Fibroblast of lung (primary cell): ENCODE data around the gene ZBTB37. TPM values are rescaled to one million over a fixed set of nuclear protein-coding genes. Genes with fewer than 3 reads are reported as not detected.

ENCODE experiments used
- DNase-seq, 2 donors: peaks; one replicate each; pipeline versions ENCODE4 v3.0.0 to v3.0.0-alpha.2; 2010; ENCODE audit warnings: low read depth in 2 of 2
- H2AFZ ChIP-seq: 2 replicates; pipeline ENCODE4 v1.5.1; 2012; ENCODE audit warnings: low read length, control low read depth, inconsistent platforms
- H3K27ac ChIP-seq: 2 replicates; pipeline ENCODE4 v1.5.1; 2011; ENCODE audit warnings: low read length, control low read depth; ENCODE audit not compliant: insufficient read depth
- H3K27me3 ChIP-seq: 2 replicates; pipeline ENCODE4 v1.5.1; 2011; ENCODE audit warnings: mild to moderate bottlenecking, low read length; ENCODE audit not compliant: control insufficient read depth, insufficient read depth
- H3K36me3 ChIP-seq: 2 replicates; pipeline ENCODE4 v1.5.1; 2011; ENCODE audit warnings: low read length; ENCODE audit not compliant: control insufficient read depth, insufficient read depth
- H3K4me1 ChIP-seq: 2 replicates; pipeline ENCODE4 v1.5.1; 2011; ENCODE audit warnings: low read length; ENCODE audit not compliant: control insufficient read depth, insufficient read depth; ENCODE audit errors: extremely low read depth
- H3K4me2 ChIP-seq: 2 replicates; pipeline ENCODE4 v1.5.1; 2011; ENCODE audit warnings: low read length, control low read depth; ENCODE audit not compliant: insufficient read depth; ENCODE audit errors: extremely low read depth
- H3K4me3 ChIP-seq, 4 experiments: fragments of 200-600 bp in 1 of 4; sonication (generic) in 1 of 4; replicated peaks in 1 of 4; 2 replicates each; pipeline ENCODE4 v1.5.1; 2011 to 2016; ENCODE audit warnings: low read length in 4 of 4, low read depth in 3 of 4, mild to moderate bottlenecking in 3 of 4, control low read depth in 2 of 4, inconsistent platforms in 1 of 4, mixed read lengths in 1 of 4; ENCODE audit not compliant: insufficient read depth in 1 of 4; ENCODE audit errors: control extremely low read depth in 1 of 4
- H3K79me2 ChIP-seq: 2 replicates; pipeline ENCODE4 v1.5.1; 2012; ENCODE audit warnings: mild to moderate bottlenecking, low read length, inconsistent platforms; ENCODE audit not compliant: control insufficient read depth, insufficient read depth
- H3K9ac ChIP-seq: 2 replicates; pipeline ENCODE4 v1.5.1; 2011; ENCODE audit warnings: mild to moderate bottlenecking, low read length, control low read depth; ENCODE audit not compliant: insufficient read depth
- H3K9me3 ChIP-seq: 2 replicates; pipeline ENCODE4 v1.5.1; 2012; ENCODE audit warnings: low read depth, low read length; ENCODE audit not compliant: control insufficient read depth, insufficient read depth
- H4K20me1 ChIP-seq: 2 replicates; pipeline ENCODE4 v1.5.1; 2011; ENCODE audit warnings: low read length; ENCODE audit not compliant: control insufficient read depth, insufficient read depth; ENCODE audit errors: extremely low read depth
- CTCF ChIP-seq, 2 donors: IDR thresholded peaks in 1 of 2; conservative IDR thresholded peaks in 1 of 2; 1 replicate in 1 of 2; 2 replicates in 1 of 2; pipeline ENCODE4 v1.5.1; 2011 to 2012; ENCODE audit warnings: low read length in 2 of 2, control low read depth in 1 of 2, inconsistent platforms in 1 of 2, low read depth in 1 of 2, mild to moderate bottlenecking in 1 of 2
- EZH2 ChIP-seq: IDR thresholded peaks from 2 replicates; pipeline ENCODE4 v1.5.1; 2012; ENCODE audit warnings: low read length, control low read depth, mild to moderate bottlenecking; ENCODE audit errors: missing control alignments
- polyA plus RNA-seq, 2 donors: library from polyadenylated mRNA; depleted of rRNA in 1 of 2; stranded (reverse) in 1 of 2; unstranded in 1 of 2; fragments of >200 nt; gene quantifications; 2 replicates each; pipeline ENCODE4 v1.2.1, GENCODE V29; 2011 to 2012; ENCODE audit warnings: missing spikeins in 1 of 2
- total RNA-seq: library from RNA; depleted of rRNA; stranded (reverse); fragments of >200 nt; gene quantifications from 2 replicates; pipeline ENCODE4 v1.2.1, GENCODE V29; 2014

The ZBTB37 gene
- total and polyA plus RNA-seq, 2 donors (not counting 1 experiment from before 2014, with no cell fraction given) = 3.0 to 8.3 TPM

- H3K79me2 ChIP-seq = peaks cover 36% of the 10 kb centered on the region
- H4K20me1 ChIP-seq = peaks cover 5% of the 10 kb centered on the region
- peaks cover 23% of the 10 kb centered on the region for H3K36me3 ChIP-seq
- peaks cover 5% of the 10 kb centered on the region for H3K4me1 ChIP-seq
- no peak overlapping the region for H3K27ac ChIP-seq
- no peak overlapping the region for H3K9ac ChIP-seq
- H3K4me3 ChIP-seq = peak overlapping the region; percentile 94 to 99 (median 98)
- H3K9me3 ChIP-seq = no peaks in the 10 kb centered on the region
- H2AFZ ChIP-seq = no peak overlapping the region
- H3K4me2 ChIP-seq = peak overlapping the region; percentile 89
- TF ChIP-seq CTCF (conservative IDR thresholded peaks at IDR 0.05 in 1 of 2, IDR thresholded peaks at IDR 0.05 in 1 of 2; ENCODE audit: low read depth in 1 of 2, low read length in 2 of 2) = no peak
- no peaks in the 10 kb centered on the region for H3K27me3 ChIP-seq
- DNase-seq = no peak
Observed at GRCh38 chr1:173865468-173866164, 2.6 kb upstream of the ZBTB37 start.

- Histone ChIP-seq H3K4me3 (peak overlapping the region; percentile 94 to 99 (median 98)), H2AFZ (no peak overlapping the region), H3K4me1 (peaks cover 5% of the 10 kb centered on the region), H3K9me3 (no peaks in the 10 kb centered on the region), H3K27me3 (no peaks in the 10 kb centered on the region), H4K20me1 (peaks cover 5% of the 10 kb centered on the region), H3K4me2 (peak overlapping the region; percentile 89), H3K27ac (peak overlapping the region; percentile 90), H3K9ac (peak overlapping the region; percentile 81), H3K79me2 (peaks cover 36% of the 10 kb centered on the region), H3K36me3 (peaks cover 23% of the 10 kb centered on the region)
- no peak for DNase-seq
- TF ChIP-seq EZH2 (no peak), CTCF (conservative IDR thresholded peaks at IDR 0.05 in 1 of 2, IDR thresholded peaks at IDR 0.05 in 1 of 2; ENCODE audit: low read depth in 1 of 2, low read length in 2 of 2) (no peak)
Observed at GRCh38 chr1:173866413-173867115, 1.6 kb upstream of the ZBTB37 start.

- Histone ChIP-seq H3K27ac (peak overlapping the region; percentile 90), H4K20me1 (peaks cover 5% of the 10 kb centered on the region), H3K9ac (peak overlapping the region; percentile 81), H3K79me2 (peaks cover 36% of the 10 kb centered on the region), H3K36me3 (peaks cover 23% of the 10 kb centered on the region), H3K4me1 (peaks cover 5% of the 10 kb centered on the region), H3K4me3 (peak overlapping the region; percentile 94 to 99 (median 98)), H3K9me3 (no peaks in the 10 kb centered on the region), H2AFZ (no peak overlapping the region), H3K27me3 (no peaks in the 10 kb centered on the region), H3K4me2 (peak overlapping the region; percentile 89)
- no peak for DNase-seq
- TF ChIP-seq EZH2 (no peak), CTCF (conservative IDR thresholded peaks at IDR 0.05 in 1 of 2, IDR thresholded peaks at IDR 0.05 in 1 of 2; ENCODE audit: low read depth in 1 of 2, low read length in 2 of 2) (no peak)
Observed at GRCh38 chr1:173867141-173867752, 933 bp upstream of the ZBTB37 start.
